GM12801 (cell line): ENCODE measurements around the gene SMAD7.

Source experiments
- TF ChIP-seq, protein P1 (sequence below): IDR thresholded peaks from one replicate; pipeline ENCODE4 v1.5.1; 2011; ENCODE audit warnings: control low read depth; ENCODE audit not compliant: insufficient read length; ENCODE audit errors: extremely low read depth

The SMAD7 gene

DNA sequence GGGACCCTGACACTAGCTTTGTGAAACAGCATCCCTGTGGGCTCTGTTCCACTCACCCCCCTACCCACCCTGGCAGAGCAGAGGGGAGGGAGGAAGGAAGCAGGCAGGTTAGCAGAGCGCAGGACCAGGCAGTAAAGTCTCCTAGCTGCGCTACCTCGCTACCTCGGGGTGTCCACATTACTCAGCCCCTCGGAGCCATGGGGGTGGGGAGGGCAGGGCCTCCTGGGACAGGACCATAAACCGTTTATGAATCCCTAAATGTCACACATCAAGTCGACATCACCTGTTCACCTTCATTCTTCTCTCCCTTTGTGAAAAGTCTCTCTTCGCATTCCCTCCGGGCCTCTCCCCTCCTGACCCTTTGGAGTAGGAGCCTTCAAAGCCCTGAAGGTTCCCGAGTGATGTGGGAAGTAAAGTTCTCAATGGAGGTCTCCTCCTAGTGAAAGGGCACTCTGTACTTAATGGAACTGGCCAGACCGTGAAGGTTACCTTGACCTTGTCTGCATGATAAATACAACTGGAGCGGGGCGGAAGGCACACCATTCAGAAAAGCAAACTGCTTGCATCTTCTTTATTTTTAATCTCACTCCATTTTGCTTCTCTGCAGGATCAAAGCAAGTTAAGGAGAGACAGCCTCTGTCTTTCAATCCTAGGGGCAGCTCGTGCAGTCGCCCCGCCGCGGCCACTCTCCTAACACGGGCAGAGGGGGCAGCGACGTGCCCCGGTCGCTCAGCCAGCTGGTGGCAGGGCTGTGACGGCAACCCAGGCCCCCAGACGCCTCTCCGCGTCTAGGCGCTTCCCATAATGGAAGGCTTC lies 23.7 kb upstream of the SMAD7 start:
- TF ChIP-seq, protein P1, sequence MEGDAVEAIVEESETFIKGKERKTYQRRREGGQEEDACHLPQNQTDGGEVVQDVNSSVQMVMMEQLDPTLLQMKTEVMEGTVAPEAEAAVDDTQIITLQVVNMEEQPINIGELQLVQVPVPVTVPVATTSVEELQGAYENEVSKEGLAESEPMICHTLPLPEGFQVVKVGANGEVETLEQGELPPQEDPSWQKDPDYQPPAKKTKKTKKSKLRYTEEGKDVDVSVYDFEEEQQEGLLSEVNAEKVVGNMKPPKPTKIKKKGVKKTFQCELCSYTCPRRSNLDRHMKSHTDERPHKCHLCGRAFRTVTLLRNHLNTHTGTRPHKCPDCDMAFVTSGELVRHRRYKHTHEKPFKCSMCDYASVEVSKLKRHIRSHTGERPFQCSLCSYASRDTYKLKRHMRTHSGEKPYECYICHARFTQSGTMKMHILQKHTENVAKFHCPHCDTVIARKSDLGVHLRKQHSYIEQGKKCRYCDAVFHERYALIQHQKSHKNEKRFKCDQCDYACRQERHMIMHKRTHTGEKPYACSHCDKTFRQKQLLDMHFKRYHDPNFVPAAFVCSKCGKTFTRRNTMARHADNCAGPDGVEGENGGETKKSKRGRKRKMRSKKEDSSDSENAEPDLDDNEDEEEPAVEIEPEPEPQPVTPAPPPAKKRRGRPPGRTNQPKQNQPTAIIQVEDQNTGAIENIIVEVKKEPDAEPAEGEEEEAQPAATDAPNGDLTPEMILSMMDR, result no peak

DNA sequence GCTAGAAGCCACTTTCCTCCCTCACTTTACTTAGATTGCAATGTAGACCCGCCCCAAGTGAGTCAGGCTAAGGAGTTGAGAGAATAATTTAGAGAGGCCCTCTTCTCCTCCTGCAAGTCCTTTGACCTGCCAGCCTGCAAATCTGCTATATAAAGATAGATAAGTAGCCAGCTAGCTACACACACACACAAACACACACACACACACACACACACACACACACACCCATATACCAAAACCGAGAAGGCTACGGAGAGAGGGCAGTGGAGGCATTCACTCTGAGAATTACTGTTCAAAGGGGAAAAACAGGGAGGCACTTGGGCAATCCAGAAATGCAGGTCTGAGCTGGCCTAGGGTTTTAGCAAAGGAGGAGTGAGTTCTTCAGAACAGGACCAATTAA lies 23.0 kb upstream of the SMAD7 start:
- TF ChIP-seq, protein P1, result no peak

DNA sequence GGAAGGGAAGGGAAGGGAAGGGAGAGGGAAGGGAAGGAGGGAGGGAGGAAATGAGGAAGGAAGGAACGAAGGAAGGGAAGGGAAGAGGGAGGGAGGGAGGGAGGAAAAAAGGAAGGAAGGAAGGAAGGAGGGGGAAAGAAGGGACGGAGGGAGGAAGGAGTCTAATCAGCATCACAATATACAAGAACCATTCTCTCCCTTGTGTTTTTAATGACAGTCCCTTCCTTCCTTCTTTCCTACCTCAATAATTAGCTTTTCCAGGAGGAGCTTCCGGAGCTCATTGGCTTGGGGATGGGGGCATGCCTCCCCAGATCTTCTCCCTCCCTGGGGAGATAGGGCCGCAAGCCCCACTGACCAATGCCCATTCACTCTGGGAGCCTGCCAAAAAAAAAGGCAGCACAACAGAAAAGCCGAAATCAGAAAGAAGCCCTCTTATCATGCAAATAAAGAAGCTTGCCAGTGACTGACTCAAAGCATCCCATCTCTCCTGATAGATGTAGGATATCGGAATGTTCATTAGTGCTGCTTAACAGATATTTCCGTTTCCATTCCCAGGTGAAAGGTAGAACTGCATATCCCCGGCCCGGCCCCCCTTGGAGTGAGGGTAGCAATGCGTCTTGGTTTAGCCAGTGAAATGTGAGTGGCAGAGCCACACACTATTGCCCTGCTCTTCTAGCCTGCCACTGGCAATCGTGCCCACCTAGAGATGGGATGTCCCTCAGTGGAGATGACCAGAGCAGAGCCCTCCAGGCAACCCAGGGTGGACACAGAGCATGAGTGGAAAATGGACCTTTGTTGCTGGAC lies 17.8 kb upstream of the SMAD7 start:
- TF ChIP-seq, protein P1, result no peak

DNA sequence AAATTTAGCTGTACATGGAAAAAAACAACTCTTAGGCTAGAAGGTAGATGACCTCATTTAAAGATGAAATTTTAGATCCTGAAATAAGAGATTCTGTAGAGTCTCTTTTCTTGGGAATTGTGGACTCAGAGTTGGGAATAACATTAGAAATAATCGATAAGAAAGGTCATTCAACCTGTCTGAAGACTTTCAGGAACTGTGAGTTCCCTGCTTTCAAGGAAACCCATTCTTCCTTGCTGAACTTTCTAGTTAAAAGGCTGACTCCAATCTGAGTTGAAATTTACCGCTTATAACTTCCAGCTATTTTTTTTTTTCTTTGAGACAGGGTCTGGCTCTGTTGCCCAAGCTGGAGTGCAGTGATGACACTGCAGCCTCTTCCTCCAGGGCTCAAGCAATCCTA lies 16.8 kb upstream of the SMAD7 start:
- TF ChIP-seq, protein P1, result no peak

DNA sequence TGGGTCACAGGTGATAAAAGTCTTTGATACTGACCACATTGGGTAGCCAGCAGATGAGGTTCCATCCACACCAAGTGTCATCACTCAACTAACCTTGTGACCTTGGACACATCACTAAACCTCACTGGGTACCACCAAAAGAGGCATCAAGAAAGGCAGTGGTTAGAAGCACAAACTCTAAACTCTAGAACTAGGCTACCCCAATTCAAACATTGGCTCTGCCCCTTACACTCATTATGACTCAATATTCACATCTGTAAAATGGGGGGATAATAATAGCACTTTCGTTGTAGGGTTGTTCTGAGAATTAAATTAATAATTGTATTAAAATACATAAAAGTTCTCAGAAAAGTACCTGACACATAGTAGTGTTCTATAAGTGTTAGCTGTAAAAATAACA lies 15.8 kb upstream of the SMAD7 start:
- TF ChIP-seq, protein P1, result no peak

DNA sequence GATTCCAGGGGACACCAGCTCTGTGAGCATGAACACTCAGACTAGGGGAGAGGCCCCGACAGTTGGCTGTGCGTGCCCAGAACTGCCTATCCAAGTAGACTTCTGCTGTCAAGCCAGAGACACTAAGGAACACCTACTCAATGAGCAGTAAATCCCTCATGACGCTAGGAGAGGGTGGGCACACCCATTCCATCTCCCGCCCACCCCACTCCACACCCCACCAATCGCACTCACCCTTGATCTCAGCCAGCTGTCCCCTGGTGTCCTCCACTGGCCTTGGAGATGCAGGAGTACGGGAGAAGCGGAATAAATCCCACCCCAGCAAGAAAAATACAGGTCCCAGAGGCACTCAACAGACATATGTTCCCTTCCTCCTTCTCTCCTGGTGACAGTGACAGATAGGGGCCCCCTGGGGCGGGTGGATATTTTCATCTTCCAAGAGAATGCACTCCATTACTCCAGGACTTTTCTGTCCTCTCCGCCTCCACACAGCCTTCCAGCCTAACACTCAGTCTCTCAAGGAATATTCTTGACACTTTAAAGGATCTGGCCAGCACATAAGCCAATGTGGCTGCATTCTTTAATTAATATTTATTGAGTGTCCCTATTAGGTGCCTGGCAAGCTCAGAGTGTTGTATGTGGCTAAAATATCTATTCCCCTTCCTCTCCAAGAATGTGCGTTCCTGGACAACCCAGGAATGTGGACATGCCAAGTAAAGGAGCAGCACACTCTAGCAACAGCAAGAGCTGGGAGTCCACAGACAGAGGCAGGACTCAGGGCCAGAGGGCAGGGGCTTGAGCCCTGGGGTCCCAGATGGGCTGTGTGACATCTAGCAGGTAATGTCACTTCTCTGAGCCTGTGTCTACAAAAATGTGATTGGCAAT lies 13.1 kb upstream of the SMAD7 start:
- TF ChIP-seq, protein P1, result no peak
